HL-60 (cell line): ENCODE measurements around the gene CCDC61.

Source experiments
- DNase-seq, 2 experiments: peaks; one replicate each; pipeline ENCODE4 v3.0.0-alpha.2; 2010 to 2020; ENCODE audit warnings: low read depth in 1 of 2, low spot score in 1 of 2
- H3K27ac ChIP-seq: fragments of 250-450 bp; sonication (Bioruptor Pico); replicated peaks from 2 replicates; pipeline ENCODE4 v1.5.1; 2020; ENCODE audit warnings: mild to moderate bottlenecking, moderate library complexity
- H3K27me3 ChIP-seq: fragments of 250-450 bp; sonication (Bioruptor Pico); 2 replicates; pipeline ENCODE4 v1.5.1; 2021; ENCODE audit warnings: mild to moderate bottlenecking, moderate library complexity; ENCODE audit not compliant: insufficient read depth, poor library complexity, severe bottlenecking
- H3K4me3 ChIP-seq: replicated peaks from 2 replicates; pipeline ENCODE4 v1.5.1; 2011; ENCODE audit warnings: mild to moderate bottlenecking, control low read depth, low read length; ENCODE audit not compliant: insufficient read depth
- GABPA ChIP-seq: IDR thresholded peaks from 2 replicates; pipeline ENCODE4 v1.6.1; 2012; ENCODE audit warnings: low read depth
- POLR2AphosphoS5 ChIP-seq: IDR thresholded peaks from 2 replicates; pipeline ENCODE4 v1.6.1; 2012; ENCODE audit warnings: low read depth
- REST ChIP-seq: IDR thresholded peaks from 2 replicates; pipeline ENCODE4 v1.6.1; 2012; ENCODE audit warnings: low read depth; ENCODE audit not compliant: insufficient replicate concordance
- SPI1 ChIP-seq: IDR thresholded peaks from 2 replicates; pipeline ENCODE4 v1.6.1; 2012; ENCODE audit warnings: low read depth, mild to moderate bottlenecking, borderline replicate concordance
- TF ChIP-seq, protein P1 (sequence below): IDR thresholded peaks from one replicate; pipeline ENCODE4 v1.5.1; 2011; ENCODE audit warnings: low read length, control low read depth, inconsistent platforms; ENCODE audit not compliant: insufficient read depth

The CCDC61 gene

GRCh38 chr19:46002678-46003275 lies 7.5 kb downstream of the CCDC61 start:
- TF ChIP-seq, protein P1, sequence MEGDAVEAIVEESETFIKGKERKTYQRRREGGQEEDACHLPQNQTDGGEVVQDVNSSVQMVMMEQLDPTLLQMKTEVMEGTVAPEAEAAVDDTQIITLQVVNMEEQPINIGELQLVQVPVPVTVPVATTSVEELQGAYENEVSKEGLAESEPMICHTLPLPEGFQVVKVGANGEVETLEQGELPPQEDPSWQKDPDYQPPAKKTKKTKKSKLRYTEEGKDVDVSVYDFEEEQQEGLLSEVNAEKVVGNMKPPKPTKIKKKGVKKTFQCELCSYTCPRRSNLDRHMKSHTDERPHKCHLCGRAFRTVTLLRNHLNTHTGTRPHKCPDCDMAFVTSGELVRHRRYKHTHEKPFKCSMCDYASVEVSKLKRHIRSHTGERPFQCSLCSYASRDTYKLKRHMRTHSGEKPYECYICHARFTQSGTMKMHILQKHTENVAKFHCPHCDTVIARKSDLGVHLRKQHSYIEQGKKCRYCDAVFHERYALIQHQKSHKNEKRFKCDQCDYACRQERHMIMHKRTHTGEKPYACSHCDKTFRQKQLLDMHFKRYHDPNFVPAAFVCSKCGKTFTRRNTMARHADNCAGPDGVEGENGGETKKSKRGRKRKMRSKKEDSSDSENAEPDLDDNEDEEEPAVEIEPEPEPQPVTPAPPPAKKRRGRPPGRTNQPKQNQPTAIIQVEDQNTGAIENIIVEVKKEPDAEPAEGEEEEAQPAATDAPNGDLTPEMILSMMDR, result no peak
- no peak for TF ChIP-seq GABPA
- TF ChIP-seq SPI1, result no peak
- TF ChIP-seq POLR2AphosphoS5, result no peak
- TF ChIP-seq REST, result no peak
- Histone ChIP-seq H3K27ac (no peak overlapping the region), H3K27me3 (no peaks in the 10 kb centered on the region), H3K4me3 (no peak overlapping the region)
- DNase-seq, result no peak

GRCh38 chr19:46006411-46006810 lies 11.1 kb downstream of the CCDC61 start:
- Histone ChIP-seq H3K27ac (no peak overlapping the region), H3K4me3 (no peak overlapping the region), H3K27me3 (no peaks in the 10 kb centered on the region)
- TF ChIP-seq POLR2AphosphoS5, result no peak
- TF ChIP-seq REST, result no peak
- no peak for TF ChIP-seq GABPA
- TF ChIP-seq, protein P1, result no peak
- TF ChIP-seq SPI1, result no peak
- DNase-seq, result no peak

- Histone ChIP-seq H3K27ac (no peak overlapping the region), H3K4me3 (no peak overlapping the region), H3K27me3 (no peaks in the 10 kb centered on the region)
- peak; percentile 38 to 72 for DNase-seq
- no peak for TF ChIP-seq GABPA
- no peak for TF ChIP-seq REST
- TF ChIP-seq POLR2AphosphoS5, result no peak
- TF ChIP-seq, protein P1, result peak; percentile 48
Observed at GRCh38 chr19:46009530-46010510, 14.6 kb downstream of the CCDC61 start.
